Measurements from ENCODE around the gene CADPS.

CADPS gene

DNA sequence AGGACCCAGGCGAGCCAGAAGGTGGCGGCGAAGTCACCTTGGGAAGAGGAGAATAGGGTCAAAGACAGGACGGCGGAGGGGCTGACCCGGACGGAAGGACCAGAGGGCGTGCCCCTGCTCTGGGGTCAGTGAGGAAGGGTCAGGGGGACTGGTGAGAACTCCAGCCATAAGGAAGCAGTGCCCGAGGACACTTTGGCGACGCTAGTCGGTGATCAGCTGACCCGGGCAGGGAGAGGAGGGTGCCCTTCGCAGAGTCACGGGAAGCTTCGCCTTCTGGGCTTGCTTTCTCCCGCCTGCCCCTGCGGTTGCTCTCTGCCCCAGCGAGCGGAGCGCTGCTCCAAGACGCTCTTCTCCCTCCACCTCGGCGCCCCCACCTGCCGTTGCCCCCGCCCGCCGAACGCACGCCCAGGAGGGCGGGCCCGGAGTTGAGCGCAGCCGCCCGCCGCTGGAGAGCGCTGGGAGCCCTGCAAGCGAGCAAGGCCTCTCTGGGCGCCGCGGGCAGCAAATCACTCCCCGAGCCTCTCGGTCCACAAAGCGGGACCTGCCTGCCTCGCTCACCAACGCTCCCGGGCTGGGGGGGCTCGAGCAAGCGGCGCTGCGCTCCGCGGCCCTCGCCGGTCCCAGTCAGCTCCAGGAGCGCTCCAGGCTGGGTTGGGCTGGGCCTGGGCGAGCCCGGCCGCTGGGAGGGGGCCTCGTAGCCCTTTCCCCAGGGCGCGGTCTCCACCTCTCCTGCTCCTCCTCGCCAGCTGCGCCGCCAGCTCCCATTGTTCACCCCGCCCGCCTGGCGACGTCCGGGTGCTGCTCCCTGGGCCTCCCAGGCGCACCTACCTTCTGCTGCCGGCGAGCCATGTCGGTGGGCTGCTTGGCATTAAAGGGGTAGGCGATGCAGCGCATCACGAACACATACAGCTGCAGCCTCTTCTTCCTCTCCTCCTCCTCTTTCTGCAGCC is 1.2 kb downstream of the CADPS start:
- no peak for DNase-seq (ENCODE audit: low read depth in 2 of 2)

DNA sequence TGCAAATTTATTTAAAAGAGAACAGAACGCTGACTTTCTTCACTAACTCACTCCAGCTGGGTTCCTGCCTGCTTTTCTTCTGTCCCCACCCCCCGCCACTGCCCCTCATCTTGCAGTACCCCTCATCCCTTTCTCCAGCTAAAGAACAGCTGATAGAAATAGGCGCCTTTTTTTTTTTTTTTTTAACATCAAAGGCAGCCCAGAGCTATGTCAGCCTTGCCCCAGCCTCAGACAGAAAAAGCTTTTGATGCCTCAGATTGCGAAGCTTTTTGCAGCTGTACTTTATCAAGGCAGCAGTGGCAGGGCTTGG is 1.8 kb downstream of the CADPS start:
- DNase-seq (ENCODE audit: low read depth in 2 of 2): no peak

DNA sequence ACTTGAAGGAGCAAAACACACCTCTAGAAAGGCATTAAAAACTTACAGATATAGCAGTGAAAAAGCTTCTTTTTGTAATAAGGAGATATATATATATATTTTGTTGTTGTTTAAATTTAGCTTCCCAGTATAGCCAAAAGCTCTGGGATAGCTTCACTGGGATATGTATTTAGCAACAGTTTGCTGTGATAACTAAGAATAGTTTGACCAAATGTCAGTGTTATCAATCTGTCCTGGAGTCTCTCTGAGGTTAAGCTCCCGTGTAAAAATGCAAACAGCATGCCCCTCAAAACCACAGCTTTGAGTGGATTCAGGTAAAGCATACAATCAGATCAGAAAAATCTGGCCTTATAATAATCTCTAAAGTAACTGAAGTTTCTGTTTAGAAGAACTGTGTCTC is 2.9 kb downstream of the CADPS start:
- DNase-seq (ENCODE audit: low read depth in 2 of 2): no peak

- peak; percentile 52 to 59 for DNase-seq (ENCODE audit: low read depth in 2 of 2)
These were observed 4.9 kb downstream of the CADPS start for GRCh38 chr3:62870321-62870720.

- DNase-seq (ENCODE audit: low read depth in 2 of 2): no peak
These were observed 11.6 kb downstream of the CADPS start for GRCh38 chr3:62863648-62864047.

- no peak for DNase-seq (ENCODE audit: low read depth in 2 of 2)
These were observed 15.9 kb downstream of the CADPS start for GRCh38 chr3:62859203-62859791.

- no peak for DNase-seq (ENCODE audit: low read depth in 2 of 2)
These were observed 29.2 kb downstream of the CADPS start for GRCh38 chr3:62845996-62846395.

DNA sequence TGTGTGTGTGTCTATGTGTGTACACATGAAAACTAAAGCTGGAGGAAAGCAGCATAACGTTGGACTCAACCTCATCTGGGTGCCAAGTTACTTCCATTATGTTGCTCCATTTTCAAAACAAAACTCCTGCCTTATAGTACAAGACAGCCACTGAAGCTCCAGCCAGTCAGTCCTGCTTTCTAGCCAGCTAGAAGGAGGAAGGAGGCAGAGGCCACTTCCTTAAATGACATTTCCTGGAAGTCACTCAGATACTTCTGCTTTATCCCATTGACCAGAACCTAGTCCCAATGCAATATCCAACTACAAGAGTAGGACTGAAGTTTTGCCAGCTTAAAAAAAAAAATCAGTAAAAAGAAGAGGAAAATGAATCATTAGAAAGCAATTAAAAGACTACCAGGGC is 31.7 kb downstream of the CADPS start:
- no peak for DNase-seq (ENCODE audit: low read depth in 2 of 2)

DNA sequence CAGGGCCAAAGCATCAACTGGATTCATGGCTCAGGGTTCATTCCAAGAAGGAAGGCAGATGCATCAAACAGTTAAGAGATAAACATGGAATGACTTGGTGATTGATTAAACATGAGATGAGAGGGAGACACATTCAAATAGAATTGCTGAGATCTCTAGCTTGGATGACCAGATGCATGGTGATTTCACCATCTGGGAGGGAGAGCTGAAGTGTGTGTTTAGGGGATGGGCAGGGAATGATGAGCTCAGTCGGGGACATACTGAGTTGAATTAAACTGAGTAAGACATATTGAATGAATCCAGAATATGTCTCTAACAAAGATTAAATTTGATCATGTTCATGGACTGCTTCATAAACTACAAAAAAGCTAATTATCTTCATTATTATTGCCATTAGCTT is 35.5 kb downstream of the CADPS start:
- DNase-seq (ENCODE audit: low read depth in 2 of 2): no peak

DNA sequence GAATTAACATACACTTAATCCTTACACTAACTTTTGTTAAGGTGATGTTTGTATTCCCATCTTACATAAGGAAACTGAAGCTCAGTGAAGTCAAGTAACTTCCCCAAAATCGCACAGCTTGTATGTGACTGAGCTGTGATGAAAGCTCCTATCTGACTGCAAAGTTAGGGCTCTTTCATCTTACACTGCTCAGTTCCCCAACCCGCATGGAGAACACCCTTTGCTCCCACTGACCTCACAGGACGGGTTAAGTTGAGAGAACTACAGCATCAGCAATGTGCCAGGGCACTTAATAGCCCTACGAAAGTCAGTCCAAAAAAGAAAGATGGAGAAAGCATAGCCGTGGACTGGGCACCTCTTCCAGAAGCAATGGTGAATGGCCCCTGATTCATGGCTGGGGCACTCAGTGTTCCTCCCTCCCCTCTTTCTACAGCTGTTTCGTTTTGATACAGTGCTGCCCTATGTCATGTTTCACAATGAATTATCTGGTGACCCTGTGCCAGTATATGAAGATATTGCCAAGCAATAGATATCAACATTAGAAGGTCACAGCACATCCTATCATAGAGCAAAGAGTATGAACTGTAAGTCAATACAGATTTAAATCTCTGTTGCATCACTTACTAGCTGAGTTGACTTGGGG is 38.0 kb downstream of the CADPS start:
- DNase-seq (ENCODE audit: low read depth in 2 of 2): no peak

DNA sequence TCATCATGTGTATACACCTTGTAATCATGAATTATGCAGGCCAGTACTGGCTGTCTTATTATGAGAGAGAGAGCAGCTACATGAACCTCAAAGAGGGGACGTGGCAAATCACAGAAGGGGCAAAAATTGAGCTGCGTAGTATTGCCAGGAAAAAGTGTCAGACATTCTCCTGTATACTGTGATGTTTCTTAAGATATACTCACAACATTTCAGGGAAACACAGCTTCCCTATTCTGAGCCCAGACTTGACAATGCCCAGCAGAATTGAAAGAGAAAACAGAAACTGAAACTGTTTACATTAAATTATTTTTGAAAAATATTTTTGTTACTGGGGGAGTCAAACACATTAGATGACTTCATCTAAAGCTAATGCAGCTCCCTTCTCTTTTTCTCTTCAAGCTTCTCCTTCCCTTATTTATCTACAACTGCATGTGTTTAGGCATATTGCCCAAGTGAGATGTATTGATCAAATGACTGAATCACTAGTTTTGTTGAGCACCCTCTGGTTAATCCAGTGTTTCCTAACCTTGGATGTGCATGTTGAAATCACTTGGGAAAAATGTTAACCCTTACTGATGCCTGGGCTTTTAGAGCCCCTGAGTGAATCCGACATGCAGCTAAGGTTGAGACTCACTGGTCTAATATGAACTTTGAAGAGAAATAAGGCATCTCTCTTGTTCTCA is 39.5 kb downstream of the CADPS start:
- DNase-seq (ENCODE audit: low read depth in 2 of 2): no peak

GRCh38 chr3:62833538-62833937 is 41.7 kb downstream of the CADPS start:
- no peak for DNase-seq (ENCODE audit: low read depth in 2 of 2)

DNA sequence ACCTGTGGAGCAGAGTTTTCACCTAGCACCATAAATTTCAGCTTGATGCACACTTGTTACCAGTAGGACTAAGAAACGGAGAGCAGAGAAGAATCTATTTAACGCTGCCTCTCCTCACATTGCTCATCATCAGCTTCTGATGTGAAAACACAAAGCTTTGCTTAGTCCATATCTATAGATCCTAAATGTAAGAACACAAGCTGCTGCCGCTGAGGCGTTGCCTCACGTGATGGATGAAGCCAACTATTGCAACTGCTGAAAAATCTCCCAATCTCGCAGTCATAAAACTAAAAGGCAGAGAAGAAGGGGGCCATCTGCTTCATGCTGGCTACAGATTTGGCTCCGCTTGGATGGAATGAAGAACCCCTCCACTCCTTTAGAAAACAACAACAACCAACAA is 42.7 kb downstream of the CADPS start:
- no peak for DNase-seq (ENCODE audit: low read depth in 2 of 2)

GRCh38 chr3:62830727-62831322 is 44.4 kb downstream of the CADPS start:
- DNase-seq (ENCODE audit: low read depth in 2 of 2): no peak

GRCh38 chr3:62827550-62827949 is 47.7 kb downstream of the CADPS start:
- DNase-seq (ENCODE audit: low read depth in 2 of 2): no peak

DNA sequence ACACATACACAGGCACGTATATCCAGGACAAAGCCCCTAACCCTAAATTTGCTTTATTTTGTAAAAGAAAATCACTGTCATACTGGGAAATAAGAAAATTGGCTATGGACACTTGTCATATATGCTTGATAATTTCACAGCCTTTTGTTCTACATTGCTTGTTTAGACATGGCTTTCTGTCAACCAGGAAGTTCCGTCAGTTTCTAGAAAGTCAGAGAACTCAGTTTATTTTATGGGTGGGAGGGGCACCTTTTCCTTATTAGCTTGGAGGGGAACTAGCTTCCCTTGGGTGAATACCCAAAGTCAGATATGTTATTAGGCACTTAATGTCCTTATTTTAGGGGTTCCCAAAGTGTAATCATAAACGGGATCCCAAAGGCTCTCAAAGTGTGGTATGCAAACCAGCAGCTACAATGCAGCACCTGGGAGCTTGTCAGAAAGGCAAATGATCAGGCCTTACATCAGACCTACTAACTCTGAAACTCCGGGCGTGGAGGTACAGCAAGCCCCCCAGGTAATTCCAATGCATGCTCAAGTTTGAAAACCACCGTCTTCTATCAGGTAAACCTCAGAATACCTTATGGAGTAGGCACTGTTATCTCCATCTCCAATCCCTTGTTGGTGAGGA is 50.1 kb downstream of the CADPS start:
- no peak for DNase-seq (ENCODE audit: low read depth in 2 of 2)

- DNase-seq (ENCODE audit: low read depth in 2 of 2): no peak
These were observed 51.7 kb downstream of the CADPS start for GRCh38 chr3:62823461-62824050.

- DNase-seq (ENCODE audit: low read depth in 2 of 2): no peak
These were observed 52.3 kb downstream of the CADPS start for GRCh38 chr3:62822905-62823304.

DNA sequence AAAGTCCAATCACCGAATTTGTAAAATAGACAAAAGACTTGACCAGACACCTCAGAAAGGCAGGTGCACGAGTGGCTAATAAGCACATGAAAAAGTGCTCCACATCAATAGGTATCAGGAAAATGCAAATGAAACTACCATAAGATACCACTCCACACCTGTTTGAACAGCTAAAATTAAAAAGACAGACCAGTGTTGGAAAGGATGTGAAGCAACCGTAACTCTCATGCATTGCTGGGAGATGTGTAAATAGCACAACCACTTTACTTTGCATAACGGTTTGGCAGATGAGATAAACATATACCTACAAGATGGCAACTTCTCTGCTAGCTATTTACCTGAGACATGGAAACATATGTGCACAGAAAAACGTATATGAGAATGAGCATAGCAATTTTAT is 56.9 kb downstream of the CADPS start:
- DNase-seq (ENCODE audit: low read depth in 2 of 2): no peak

- no peak for DNase-seq (ENCODE audit: low read depth in 2 of 2)
These were observed 57.5 kb downstream of the CADPS start for GRCh38 chr3:62817678-62818077.

DNA sequence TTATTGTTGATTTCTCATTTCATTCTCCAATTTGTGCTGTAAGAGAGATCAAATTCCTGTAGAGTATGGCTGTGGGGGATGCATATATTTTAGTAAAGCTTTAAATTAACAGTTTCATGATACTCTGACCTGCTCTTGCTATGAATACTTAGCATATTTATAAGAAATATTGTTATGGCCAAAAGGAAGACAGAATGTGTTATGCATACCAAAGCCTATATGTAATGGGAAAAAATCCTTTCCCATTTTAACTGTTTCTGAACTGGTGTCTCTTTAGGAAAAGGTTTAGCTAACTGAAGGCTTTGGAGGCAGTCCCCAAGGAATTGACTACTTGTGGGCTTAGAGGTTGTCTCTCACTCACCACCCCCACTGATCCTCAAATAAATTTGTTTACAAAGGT is 59.2 kb downstream of the CADPS start:
- DNase-seq (ENCODE audit: low read depth in 2 of 2): peak; percentile 13 to 16
